Activated naive CD8-positive, alpha-beta T cell treated with anti-CD3 and anti-CD28 coated beads, Interleukin-2, amount 50 U/mL, for 16 hours (primary cell): ENCODE measurements around the gene KIZ.
"Not testable (repeated sequence)": the region's sequence is repeated elsewhere in the genome, so short reads cannot be mapped to it uniquely, and the experiment has no call there.

Experiments
- DNase-seq: peaks from one replicate; pipeline ENCODE4 v3.0.0-alpha.2; 2020; ENCODE audit warnings: low read depth, low spot score

Gene KIZ

DNA sequence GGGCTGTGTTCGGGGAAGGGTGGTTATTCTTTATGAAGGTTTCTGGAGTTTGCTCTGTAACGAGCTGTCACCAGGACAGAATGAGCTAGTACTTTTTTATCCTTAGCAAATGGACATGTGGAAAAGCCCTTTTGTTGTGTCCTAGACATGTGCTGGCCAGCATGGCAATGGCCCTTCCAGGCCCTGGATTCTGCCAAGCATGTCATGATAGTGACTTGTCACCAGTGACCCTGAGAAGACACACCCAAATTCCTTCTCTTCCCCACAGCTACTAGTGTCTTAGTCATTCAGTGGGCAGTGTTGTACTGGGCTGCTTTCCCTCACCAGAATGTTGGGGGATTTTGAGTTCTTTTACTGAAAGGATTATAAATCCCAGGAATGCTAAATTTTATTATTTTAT is 103.3 kb downstream of the KIZ start:
- no peak for DNase-seq

DNA sequence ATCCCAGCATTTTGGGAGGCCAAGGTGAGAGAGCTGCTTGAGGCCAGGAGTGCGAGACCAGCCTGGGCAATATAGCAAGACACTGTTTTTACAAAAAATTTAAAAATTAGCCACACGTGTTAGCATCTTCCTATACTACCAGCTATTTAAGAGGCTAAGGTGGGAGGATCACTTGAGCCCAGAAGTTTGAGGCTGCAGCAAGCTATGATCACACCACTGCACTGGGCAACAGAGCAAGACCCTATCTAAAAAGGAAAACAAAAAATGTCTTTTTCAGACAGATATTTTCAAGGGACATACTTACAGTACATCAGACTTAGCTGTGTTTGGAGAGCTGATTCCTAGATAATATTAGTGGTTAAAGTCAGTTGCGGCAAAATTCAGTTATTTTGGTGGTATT is 104.3 kb downstream of the KIZ start:
- no peak for DNase-seq

DNA sequence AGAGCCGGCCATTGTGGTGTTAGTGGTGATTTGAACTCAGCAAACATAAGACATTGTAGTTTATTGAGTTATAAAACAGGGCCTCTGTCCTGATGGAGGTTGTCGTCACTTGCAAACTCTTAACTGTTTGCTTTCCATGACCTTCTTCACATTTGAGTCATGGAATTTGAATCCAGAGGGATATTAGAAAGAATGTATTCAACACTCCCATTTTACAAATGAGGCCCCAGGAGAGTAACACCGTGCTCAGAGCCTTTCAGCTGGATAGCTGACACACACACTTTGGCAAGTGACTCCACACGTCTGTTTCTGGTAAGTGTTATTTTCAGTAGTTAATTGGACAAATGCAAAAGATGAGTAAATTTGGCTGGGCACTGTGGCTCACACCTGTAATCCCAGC is 104.8 kb downstream of the KIZ start:
- DNase-seq: no peak

DNA sequence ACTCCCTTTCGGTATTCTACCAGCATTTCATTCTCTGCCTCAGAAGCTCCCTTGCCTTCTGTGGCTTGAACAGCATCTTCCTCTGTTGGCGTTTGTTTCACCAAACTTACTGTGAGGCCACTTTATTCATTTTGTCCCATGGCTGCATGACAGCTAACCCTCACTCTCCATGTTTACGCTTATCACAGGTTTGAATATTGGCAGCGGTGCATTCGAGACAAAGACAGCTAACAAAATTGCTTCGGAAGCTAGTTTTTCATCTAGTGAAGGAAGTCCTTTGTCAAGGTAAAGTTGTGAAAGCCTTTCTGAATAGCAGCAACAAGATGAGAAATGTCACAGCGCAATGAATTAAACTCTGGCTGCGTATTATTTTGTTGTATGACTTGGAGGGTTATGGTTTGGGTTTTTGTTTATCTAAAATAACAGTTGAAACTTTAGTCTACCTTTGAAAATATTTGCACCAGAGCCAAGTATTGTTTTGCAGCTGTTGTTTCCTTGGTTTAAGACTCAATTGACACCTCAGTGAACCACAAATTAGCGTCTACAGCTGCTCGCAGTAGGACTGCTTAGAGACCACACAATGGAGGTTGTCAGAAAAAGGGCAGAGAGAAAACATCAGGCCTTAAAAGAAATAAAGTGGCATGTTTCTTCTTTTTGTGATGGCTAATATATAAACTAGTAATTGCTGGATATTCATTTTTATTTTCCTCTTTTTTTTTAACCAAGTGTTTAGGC is 106.8 kb downstream of the KIZ start:
- DNase-seq: no peak

DNA sequence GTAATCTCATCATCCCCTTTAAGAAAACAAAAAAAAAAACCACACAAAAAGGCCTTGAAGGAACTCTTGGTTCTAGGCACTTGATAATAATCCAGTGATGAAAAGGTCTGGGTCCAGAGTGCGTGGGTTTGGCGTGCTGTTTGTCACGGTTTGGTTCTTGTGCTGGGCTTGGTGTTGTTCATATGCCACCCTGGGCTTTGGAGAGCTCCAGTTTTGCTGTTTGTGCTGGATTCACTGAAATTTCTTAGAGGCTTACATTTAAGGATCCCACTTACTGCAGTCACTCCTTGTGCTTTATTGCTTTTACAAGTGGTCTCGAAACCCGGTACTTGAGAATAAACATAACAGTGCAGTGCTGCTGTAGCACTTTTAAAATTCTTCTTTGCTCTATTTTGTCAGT is 108.4 kb downstream of the KIZ start:
- DNase-seq: no peak

DNA sequence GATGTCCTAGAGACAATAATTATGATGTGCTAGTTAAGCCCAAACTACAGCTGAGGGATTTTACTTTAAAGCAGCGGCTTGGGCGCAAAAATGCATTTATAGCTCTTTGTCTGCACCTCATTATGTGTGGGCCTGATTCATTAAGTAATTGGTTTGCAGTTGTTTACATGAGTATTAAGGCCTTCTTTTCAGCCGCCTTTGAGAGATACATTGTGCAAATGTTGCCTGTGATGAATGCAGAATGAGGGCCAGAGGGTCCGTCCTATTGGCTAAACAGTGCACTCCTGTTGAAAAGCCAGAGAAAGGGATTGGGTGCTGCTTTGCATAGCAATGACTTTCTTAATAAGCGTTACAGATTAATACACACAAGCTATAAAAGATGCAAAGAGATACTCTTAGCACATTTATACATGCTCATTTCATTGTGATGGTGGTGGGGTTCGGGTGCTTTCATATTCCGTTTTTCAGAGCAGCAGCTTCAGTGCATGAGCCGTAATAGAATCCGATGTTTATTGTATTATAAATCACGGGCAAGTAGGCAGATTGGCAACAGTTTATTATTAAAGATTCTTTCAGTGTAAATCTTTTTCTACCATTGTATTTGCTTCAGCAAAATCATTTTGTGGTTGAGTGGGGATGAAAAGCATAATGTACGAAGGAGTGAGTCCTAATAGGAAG is 109.1 kb downstream of the KIZ start:
- DNase-seq: no peak

DNA sequence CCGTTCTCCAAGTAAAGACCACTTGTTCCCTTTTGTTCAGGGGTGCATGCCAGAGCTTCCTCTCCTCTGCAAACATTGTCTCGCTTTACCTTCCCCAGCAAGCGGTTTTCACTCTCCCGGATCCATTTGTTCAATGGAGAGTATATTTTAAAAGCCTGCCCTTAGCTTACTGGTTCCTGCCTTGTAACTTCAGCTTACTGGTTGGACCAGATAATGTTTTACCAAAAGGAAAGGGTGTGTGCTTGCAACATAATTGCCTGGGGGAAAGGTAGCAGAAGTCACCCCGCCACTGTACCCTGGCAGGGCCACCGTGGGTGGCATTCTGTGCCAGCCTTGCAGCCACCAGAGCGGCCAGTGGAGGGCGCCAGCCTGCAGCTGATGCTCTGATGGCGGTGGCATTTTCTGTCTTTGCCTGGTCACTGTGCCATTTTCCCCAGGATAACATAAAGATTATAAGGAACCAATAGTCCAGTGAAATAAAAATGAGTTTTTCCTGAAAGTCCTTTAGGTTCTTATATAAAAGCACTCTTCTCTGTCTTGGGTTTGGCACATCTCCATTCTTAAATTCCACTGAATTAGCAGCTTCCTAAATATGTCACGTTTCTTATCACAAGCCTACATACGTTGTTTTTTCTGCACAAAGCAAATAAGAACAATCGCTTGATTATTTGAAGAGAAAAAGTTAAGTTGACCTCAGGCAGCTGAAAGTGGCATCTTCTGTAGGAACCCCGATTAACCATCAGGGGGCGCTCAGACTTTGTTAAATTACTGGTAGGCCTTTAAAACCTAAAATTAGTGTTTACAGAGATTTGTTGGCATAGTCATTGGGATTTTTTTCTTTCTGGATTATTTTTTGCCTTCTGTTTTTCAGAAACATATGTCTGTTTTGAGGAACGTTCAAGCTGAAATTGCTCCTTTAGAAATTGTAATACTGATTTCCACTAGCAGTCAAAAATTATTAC is 109.9 kb downstream of the KIZ start:
- peak; percentile 34 for DNase-seq

DNA sequence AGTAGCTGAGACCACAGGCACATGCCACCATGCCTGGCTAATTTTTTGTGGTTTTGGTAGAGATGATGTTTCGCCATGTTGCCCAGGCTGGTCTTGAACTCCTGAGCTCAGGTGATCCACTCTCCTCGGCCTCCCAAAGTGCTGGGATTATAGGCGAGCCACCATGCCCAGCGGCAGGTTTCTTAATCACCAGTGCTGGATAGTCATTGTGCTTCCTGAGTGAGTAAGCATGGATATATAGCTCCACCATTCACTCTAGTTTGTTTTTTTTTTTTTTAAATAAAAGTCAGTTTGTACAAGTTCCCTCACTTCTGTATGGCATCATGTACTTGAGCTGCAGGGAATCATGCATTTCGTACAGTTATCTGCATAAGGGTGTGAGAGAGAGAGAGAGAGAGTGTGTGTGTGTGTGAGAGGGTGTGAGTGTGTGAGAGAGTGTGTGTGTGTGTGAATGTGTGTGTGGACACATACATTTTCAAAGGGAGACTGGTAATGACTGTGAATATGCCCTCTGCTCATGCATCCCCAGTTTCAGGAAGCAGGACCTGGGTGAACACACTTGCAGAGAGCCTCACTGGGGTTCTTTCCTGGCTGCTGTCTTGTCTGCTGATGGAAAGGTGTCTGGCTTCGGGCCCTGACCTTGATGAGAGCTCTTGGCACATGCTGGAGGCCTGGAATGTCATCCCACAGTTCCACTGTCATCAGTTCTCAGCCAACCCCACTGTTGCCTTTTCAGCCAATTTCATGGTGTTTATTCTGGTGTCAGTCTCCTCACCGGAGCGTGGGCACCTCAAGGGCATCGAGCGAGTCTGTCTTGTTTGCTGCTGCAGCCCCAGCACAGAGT is 112.3 kb downstream of the KIZ start:
- DNase-seq: no peak

DNA sequence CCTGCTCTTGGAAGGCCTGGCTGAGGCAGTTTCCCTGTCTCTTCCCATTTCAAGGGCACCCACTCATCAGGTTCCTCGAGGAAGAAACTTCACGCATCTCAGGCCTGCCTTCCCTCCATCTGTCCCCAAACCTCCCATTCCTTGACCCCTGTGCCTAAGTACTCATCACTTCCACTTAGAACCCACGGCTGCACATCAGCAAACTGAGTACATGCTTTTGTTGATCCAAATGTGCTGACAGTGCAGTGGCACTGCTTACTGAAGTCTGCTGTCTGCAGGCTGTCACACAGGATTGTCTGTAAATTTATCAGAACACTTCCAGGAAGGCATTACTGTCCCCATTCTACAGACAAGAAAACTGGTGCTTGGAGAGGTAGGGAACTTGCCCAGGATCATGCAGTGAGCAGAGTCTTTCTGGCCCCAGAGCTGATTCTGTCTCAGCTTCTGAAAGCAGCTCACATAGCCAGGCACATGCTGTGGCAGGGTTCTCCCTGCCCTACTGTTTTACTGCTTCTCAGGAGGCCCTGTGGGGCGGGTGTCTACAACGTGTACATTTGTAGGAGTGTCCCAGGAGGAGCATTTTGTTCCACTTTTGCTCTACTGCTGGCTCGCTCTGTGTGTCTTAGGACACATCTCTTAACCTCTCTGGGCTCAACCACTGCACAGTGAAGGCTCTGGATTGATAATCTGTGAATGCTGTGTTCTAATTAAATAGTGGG is 113.1 kb downstream of the KIZ start:
- DNase-seq: no peak

DNA sequence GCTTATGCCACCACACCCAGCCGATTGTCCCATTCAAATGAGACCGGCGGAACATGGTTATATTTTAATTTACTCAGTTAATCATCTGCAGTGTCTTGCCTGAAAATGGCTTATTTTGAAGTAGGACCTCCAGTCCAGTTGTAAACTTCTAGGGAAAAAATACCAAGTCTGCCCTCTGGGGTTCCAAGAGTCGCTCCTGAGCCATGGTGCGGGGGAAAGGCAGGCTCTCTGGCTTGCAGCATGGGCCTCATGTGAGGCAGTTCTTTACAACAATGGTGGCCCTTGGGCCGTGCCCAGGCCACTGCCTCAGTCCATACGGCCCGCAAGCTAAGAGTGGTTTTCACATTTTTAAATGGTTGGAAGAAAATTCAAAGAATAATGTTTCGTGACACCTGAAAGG is 114.5 kb downstream of the KIZ start:
- no peak for DNase-seq

DNA sequence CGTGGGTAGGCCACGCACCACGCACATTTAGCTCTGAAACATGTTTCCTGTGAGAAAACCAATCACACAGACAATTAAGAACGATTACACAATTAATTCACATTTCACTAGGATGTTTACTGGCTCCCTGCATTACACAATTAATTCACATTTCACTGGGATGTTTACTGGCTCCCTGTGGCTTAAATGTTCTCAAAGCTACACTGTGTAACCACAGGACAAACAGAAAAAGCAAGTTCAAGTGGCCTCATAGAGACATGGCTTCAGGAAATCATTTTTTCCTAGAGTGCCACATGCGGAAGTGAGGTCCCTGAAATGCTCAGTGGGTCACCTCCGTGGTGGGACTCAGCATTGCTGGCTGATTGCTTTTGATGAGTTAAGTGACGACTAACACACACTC is 115.5 kb downstream of the KIZ start:
- DNase-seq: no peak

DNA sequence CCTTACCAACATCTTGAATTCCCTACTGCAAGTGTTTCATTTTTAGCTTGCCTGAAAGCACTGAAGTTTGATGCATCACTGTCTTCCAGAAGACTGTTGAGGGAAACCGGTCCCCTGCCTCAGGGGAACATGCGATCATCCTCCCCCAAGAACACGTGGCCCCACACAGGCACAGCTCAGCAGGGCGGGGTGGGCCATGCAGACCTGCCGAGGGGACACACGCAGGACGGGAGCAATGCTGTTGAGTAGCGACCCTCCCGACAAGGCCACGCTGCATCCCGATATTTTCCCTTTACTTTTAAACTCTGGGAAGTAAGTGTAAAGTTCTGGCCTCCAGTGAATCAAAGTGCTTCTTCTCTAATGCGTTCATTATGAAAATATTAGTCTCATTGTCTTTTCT is 117.9 kb downstream of the KIZ start:
- no peak for DNase-seq

DNA sequence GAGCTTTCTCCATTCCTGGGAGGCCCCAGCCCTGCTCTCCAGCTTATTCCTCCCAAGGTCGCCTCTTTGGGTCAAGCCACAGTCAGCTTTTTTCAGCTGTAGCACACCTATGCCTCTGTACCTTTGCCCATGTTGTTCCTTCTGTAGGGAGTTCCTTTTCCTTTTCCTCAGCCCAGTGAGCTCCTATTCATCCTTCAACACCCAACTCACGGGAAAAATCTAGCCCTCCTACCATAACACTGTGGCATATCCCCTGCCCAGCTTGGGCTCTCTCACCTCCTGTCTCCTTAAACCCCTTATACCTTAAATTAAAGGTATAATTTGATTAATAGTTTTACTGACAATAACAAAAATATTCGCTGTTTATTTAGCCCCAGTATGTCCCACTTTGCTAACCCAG is 118.9 kb downstream of the KIZ start:
- no peak for DNase-seq

DNA sequence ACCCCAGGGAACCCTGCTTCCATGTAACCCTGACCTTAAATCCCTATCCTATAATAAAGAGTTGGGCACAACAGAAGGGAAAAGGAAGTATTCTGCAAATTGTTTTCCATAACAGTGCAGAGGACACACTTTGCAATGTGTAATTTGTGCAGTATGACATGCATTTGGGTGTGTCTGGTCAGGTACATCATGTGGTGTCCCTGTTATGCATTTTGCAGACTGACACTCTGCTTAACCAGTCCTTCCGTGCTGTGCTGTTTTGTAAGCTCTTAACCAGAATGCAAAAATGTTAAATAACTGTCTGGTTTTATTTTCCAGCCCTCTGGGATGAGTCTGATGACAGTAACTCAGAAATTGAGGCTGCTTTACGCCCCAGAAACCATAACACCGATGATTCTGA is 120.3 kb downstream of the KIZ start:
- DNase-seq: no peak

DNA sequence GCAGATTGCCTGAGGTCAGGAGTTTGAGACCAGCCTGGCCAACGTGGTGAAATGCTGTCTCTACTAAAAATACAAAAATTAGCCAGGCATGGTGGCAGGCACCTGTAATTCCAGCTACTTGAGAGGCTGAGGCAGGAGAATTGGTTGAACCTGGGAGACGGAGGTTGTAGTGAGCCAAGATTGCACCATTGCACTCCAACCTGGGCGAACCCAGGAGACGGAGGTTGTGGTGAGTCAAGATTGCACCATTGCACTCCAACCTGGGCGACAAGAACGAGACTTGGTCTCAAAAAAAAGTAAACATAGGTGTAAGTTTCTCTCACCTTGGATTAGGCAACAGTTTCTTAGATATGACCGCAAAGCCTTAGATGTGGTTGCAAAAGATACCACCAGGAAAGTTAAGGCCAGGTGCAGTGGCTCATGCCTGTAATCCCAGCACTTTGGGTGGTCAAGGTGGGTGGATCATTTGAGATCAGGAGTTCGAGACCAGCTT is 121.8 kb downstream of the KIZ start:
- DNase-seq: not testable (repeated sequence)

DNA sequence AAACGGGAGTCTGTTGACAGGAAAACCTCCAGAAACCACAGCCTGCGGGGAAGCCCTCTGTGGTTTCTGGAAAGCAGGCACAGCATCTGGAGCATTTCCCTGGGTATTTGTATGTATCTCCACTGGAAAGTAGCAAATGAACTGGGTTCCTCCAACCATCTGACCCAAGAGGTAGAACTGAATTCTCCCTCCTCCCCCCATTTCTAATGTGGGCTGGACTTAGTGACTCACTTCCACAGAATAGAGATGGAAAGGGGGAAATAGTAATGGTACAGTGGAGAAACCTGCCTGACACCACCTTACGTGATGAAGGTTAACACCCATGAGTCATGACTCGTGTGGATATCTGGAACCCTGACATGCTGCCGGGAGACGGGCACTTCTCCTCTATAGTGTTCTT is 125.4 kb downstream of the KIZ start:
- DNase-seq: no peak

DNA sequence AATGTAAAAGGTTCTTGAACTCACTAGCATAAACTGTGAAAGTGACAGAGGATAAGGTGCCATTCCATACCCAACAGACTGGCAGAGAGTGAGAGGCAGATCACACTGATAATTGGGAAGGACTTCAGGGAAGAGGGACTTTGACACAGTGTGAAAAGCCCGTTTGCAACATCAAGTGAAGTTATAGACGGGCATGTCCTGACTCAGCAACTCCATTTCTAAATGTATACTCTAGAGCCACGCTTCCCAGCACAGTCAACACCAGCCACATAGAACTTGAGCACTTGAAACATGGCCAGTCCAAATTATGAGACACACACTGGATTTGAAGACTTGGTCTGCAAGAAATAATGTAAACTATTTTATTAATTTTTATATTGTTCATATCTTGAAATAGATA is 131.3 kb downstream of the KIZ start:
- no peak for DNase-seq

DNA sequence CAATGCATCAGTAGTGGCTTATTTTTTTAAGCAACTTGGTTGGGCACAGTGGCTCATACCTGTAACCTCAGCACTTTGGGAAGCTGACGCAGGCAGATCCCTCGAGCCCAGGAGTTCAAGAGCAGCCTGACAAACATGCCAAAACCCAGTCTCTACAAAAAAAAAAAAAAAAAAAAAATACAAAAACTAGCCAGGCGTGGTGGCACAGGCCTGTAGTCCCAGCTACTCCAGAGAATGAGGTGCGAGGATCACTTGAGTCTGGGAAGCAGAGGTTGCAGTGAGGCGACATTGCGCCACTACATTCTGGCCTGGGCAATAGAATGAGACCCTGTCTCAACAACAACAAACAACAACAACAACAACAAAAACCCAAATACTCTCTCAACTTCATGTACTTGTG is 132.5 kb downstream of the KIZ start:
- DNase-seq: no peak

DNA sequence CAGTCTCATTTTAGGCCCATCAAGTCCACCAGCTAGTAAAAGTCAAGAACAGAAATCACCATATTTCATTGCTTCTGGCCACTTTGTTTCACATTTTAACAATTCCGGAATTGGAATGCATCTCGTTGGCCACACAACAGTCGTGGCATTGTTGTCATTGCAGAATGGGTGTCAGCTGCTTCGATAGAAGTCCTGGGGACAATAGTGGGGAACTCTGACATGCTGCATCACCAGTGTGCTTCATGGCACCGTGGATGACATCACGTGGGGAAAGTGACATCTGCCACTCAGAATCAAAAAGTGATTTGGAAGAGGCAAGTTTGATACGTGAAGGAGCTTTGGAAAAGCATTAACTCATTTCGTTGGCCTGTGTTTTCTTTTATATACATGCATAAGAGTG is 133.5 kb downstream of the KIZ start:
- DNase-seq: no peak

DNA sequence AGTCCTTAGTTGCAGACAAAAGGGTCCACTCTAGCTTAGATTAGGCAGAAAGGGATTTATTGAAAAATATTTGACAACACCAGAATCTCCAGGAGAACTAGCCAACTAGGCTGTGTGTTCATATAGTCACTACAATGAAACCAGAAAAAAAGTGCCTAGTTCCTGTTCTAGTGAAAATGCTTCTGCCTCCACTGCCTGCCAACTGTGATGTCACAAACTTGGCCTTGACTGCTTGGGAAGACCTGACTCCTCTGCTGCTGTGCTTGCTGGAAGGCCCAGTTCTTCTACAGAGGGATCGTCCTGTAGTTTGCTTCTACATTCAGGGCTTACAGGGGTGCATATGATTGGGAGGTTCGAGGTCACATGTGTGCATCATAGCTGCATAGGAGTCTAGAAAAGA is 136.9 kb downstream of the KIZ start:
- no peak for DNase-seq
